ENCODE measurements around the gene FBH1.
A peak's percentile ranks its signal among the peaks of the same experiment; 100 is the strongest.

FBH1 gene

DNA sequence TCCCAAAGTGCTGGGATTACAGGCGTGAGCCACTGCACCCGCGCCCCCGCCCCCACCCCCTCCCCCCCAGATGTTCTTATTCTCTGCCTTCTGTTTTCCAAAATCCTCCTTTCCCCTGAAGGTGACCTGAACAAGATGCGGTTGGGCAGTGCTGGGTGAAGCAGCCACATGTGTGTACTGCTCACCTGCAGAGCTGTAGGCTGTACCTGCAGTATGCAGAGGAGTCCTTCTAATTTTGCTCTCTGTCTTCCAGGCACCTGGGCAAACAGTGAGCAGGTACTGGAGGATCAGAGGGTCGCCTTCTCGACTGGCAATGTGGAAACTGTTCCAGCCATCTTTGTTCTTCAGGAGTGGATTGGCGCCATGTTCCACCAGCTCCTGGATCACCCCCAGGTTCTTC is 2.4 kb upstream of the FBH1 start:
- DNase-seq (ENCODE audit: low spot score) = no peak
- TF ChIP-seq, protein P1, sequence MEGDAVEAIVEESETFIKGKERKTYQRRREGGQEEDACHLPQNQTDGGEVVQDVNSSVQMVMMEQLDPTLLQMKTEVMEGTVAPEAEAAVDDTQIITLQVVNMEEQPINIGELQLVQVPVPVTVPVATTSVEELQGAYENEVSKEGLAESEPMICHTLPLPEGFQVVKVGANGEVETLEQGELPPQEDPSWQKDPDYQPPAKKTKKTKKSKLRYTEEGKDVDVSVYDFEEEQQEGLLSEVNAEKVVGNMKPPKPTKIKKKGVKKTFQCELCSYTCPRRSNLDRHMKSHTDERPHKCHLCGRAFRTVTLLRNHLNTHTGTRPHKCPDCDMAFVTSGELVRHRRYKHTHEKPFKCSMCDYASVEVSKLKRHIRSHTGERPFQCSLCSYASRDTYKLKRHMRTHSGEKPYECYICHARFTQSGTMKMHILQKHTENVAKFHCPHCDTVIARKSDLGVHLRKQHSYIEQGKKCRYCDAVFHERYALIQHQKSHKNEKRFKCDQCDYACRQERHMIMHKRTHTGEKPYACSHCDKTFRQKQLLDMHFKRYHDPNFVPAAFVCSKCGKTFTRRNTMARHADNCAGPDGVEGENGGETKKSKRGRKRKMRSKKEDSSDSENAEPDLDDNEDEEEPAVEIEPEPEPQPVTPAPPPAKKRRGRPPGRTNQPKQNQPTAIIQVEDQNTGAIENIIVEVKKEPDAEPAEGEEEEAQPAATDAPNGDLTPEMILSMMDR (IDR thresholded peaks at IDR 0.05; ENCODE audit: extremely low read depth, missing control alignments) = no peak

DNA sequence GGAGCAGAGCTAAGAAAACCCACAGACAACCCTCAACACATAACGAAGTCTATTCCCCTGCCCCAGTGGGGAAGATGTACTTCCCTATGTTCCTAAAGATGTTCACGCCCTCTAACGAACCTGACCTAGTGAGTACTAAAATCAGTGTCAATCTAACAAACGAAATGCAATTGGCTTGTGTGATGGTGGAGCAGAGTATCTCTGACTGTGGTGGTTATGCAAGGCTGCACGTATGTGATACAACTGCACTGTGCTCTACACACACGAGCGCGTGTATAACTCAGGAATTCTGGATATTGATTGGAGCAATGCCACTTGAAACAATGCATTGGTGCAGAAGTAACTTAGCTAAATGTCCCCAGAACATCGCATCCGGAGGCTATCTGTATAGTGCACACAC is 1.7 kb upstream of the FBH1 start:
- no peak for DNase-seq (ENCODE audit: low spot score)
- TF ChIP-seq, protein P1 (IDR thresholded peaks at IDR 0.05; ENCODE audit: extremely low read depth, missing control alignments) = no peak

DNA sequence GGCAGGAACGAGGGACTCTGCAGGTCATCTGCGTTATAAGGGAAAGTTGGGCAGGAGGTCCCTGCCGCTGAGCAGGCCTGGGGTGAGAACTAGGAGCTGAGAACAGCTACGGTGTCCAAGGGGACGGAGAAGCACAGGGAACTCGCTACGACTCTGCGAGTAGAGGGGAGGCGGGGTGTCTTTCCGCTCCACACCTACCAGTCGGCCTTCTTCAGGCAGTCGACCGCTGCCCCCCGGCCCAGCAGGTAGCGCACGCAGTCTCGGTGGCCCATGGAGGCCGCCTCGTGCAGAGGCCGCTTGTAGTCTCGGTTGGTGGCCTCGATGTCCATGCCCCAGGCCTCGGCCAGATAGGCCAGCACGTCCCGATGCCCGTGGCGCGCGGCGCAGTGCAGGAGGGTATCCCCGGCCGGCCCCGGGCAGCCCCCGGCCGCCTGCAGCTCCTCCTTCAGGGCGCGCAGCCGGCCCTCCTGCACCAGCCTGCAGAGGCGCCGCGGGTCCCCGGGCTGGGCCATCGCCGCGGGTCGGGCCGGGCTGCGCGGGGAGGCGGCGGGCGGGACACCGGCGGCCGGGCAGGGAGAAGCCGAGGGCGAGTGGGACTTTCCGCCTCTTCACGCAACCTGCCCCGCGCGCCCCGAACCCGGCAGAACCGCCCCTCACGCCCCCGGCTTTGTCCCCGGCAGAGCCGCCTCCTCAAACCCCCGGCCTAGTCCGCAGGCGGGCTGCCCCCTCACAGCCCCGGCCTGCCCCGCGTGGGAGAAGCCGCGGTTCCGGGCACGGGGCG is 1.0 kb upstream of the FBH1 start:
- TF ChIP-seq, protein P1 (IDR thresholded peaks at IDR 0.05; ENCODE audit: extremely low read depth, missing control alignments) = no peak
- DNase-seq (ENCODE audit: low spot score) = peak; percentile 64

DNA sequence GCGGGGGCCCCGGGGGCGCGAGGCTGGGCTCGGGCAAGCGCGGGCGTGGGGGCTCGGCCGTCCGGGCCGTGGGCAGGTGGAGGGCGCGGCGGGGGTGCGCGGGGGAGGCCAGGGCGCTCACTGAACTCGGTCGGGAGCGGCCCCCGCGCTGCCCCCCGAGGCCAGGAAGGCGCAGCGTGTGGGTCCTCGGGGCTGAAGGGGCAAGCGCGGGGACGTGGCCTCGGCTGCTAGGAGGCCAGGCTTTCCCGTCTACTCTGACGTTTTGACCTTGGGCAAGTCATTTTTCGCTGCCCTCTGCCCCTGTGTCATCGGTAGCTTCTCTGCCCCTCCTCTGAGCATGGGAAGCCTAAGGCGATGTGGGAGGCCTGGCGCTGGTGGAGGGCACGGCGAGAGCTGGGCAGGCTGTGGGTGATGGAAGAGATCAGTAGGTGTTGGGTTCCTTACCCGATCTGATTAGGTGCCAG is 441 bp downstream of the FBH1 start:
- TF ChIP-seq, protein P1 (IDR thresholded peaks at IDR 0.05; ENCODE audit: extremely low read depth, missing control alignments) = no peak
- no peak for DNase-seq (ENCODE audit: low spot score)

DNA sequence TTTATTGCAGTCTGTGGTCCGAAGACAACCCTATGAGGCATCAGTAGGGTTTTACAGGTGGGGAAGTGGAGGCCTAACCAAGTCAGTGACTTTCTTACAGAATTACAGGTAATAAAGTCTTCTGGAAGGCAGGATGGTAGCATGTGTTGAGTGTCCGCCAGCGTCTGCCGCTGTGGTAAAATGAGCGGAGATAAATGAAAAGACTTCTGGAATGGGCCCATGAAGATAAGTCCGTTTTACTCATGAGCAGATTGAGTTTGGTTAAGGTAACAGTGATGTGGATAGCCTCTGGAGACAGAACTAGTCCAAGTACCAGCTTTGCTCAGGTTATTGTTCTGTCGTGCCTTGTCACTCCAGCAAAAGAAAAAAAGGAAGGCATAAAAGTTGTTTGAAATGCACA is 966 bp downstream of the FBH1 start:
- TF ChIP-seq, protein P1 (IDR thresholded peaks at IDR 0.05; ENCODE audit: extremely low read depth, missing control alignments) = no peak
- peak; percentile 2 for DNase-seq (ENCODE audit: low spot score)

DNA sequence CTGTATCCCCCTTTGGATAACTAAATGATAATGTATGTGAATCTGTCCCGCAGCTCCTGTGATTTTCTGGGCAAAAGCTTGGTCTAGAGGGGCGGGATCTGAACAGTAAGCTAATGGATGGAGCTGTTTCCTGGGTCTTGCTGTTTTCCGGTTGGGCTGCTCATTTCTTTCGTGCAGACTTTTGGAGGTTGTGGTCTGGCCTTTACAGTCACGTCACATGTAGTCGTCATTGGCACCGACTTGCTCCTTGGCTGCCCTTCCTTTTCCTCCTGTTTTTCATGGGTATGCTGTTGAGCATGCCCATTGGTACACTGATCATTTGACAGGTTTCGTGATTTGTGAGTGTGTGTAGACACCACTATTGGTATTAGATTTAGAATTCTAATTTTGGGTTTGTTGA is 2.0 kb downstream of the FBH1 start:
- TF ChIP-seq, protein P1 (IDR thresholded peaks at IDR 0.05; ENCODE audit: extremely low read depth, missing control alignments) = no peak
- peak; percentile 2 for DNase-seq (ENCODE audit: low spot score)

DNA sequence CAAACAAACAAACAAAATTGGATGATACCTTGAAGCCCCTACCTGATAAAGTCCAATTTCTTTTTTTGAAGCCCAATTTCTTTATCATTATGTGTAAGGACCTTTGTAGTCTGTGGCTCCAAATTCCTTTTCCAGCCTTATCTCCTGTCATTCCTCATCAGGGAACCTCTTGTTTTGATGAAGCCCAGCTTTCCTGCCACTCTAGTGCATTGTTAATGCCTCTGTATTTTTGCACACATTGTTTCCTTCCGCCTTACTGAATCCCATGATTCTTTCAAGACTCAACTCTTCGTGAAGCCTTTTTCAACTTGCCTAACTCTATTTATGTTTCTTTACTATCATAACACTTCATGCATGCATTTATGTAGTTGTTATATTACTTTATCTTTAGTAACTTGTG is 3.3 kb downstream of the FBH1 start:
- TF ChIP-seq, protein P1 (IDR thresholded peaks at IDR 0.05; ENCODE audit: extremely low read depth, missing control alignments) = no peak

More for the DNA sequence above, 3.3 kb downstream of the FBH1 start:
- no peak for DNase-seq (ENCODE audit: low spot score)

Measured in GM20000 (cell line).